ENCODE results near the gene KLHL6.

Gene KLHL6

DNA sequence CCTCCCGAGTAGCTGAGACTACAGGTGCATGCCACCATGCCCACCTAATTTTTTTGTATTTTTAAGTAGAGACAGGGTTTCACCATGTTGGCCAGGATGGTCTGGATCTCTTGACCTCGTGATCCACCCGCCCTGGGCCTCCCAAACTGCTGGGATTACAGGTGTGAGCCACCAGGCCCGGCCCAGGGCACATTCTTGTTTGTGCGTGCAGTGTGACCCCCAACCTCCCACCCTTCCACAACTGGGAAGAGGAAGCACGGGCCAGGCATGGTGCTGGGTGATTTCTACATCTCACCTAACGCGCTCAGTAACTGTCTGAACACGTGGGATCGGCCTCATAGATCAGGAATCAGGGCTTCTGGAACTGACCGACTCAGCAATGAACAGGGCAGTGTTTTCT is 48.0 kb downstream of the KLHL6 start:
- peaks cover 24% of the 10 kb centered on the region for H3K4me1 Mint-ChIP-seq
- DNase-seq (no peak), ATAC-seq (no peak)
- H3K27me3 Mint-ChIP-seq, result no peaks in the 10 kb centered on the region
- H3K9me3 Mint-ChIP-seq, result no peaks in the 10 kb centered on the region
- no peak overlapping the region for H3K27ac Mint-ChIP-seq
- no peak overlapping the region for H3K4me3 Mint-ChIP-seq

DNA sequence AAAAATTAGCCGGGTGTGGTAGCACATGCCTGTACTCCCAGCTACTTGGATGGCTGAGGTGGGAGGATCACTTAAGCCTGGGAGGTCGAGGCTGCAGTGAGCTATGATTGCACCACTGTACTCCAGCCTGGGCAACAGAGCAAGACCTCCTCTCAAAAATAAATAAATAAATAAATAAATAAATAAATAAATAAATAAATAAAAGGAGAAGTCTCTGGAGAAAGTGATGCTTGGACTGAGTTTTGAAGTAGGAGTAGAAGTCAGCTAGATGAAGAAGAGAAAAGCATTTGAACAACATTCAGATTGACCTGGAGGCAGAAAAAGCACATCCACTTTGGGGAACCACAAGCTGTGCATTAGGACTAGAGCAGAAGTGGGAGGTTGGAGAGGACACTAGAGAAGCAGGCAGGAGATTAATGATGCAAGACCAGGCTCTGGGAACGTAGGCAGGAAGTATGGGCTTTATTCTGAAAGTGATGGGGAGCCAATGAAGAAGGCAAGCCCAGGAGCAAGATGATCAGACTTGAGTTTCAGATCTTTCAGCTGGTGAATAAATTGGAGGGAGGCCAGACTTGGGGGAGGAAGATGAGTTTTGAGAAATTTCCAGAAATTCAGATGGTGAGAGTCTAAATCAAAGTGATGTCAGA is 48.7 kb downstream of the KLHL6 start:
- H3K9me3 Mint-ChIP-seq, result no peaks in the 10 kb centered on the region
- peak overlapping the region in 1 of 2 donors; percentile 59 for H3K27ac Mint-ChIP-seq
- DNase-seq (no peak), ATAC-seq (no peak)
- H3K4me3 Mint-ChIP-seq, result no peak overlapping the region
- no peaks in the 10 kb centered on the region for H3K27me3 Mint-ChIP-seq
- H3K4me1 Mint-ChIP-seq, result peaks cover 19% of the 10 kb centered on the region

GRCh38 chr3:183504597-183504996 is 50.9 kb downstream of the KLHL6 start:
- DNase-seq (no peak), ATAC-seq (no peak)
- Mint-ChIP-seq H3K9me3 (no peaks in the 10 kb centered on the region), H3K27me3 (no peaks in the 10 kb centered on the region), H3K27ac (peak overlapping the region in 1 of 2 donors; percentile 84), H3K4me1 (peaks cover 22% of the 10 kb centered on the region), H3K4me3 (no peak overlapping the region)

- H3K9me3 Mint-ChIP-seq, result no peaks in the 10 kb centered on the region
- no peak overlapping the region for H3K4me3 Mint-ChIP-seq
- no peaks in the 10 kb centered on the region for H3K27me3 Mint-ChIP-seq
- H3K27ac Mint-ChIP-seq, result peak overlapping the region; percentile 76 to 91
- H3K4me1 Mint-ChIP-seq, result peaks cover 22% of the 10 kb centered on the region
- ATAC-seq (no peak), DNase-seq (no peak)
Measured at GRCh38 chr3:183503746-183504145, 51.8 kb downstream of the KLHL6 start.

DNA sequence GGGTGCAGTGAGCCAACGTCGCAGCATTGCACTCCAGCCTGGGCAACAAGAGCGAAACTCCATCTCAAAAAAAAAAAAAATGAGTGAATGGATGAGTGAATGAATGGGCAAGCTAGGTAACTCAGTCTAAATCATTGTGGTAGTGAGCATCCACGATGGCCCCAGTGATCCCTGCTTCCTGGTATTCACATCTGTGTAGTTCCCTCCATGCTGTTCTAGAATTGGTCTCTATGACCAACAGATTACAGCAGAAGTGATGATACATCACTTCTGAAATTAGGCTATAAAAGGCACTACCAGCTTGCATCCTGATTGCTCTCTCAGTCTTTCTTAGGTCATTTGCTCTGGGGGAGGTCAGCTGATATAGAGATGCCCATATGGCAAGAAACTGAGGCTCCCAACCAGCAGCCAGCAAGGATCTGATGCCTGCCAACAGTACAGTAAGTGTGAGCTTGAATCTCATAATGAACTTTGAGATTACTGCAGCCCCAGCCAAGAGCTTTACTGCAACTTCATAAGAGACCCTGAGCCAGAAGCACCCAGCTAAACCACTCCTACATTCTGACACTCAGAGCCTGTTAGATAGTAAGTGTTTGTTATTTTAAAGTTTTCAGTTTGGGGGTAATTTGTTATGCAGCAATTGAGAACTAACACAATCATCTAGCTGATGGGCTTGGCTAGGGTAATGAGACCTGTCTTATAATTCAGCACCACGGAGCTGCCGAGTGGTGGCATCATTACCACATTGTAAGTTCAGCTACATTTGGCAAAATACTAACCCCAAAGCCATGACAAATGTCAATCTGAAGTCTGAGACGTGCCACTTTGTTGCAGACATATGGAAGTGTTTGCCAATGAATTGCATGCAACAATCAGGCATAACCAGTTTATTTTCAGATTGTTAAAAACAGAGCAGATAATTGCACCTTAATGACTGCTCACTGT is 53.0 kb downstream of the KLHL6 start:
- H3K9me3 Mint-ChIP-seq, result no peaks in the 10 kb centered on the region
- ATAC-seq (no peak), DNase-seq (no peak)
- H3K27ac Mint-ChIP-seq, result peak overlapping the region in 1 of 2 donors; percentile 49
- H3K27me3 Mint-ChIP-seq, result no peaks in the 10 kb centered on the region
- no peak overlapping the region for H3K4me3 Mint-ChIP-seq
- H3K4me1 Mint-ChIP-seq, result peaks cover 22% of the 10 kb centered on the region

- no peaks in the 10 kb centered on the region for H3K9me3 Mint-ChIP-seq
- H3K27me3 Mint-ChIP-seq, result no peaks in the 10 kb centered on the region
- DNase-seq (no peak), ATAC-seq (no peak)
- peak overlapping the region in 1 of 2 donors; percentile 35 for H3K27ac Mint-ChIP-seq
- H3K4me3 Mint-ChIP-seq, result no peak overlapping the region
- H3K4me1 Mint-ChIP-seq, result peaks cover 22% of the 10 kb centered on the region
Measured at GRCh38 chr3:183500981-183501704, 54.4 kb downstream of the KLHL6 start.

DNA sequence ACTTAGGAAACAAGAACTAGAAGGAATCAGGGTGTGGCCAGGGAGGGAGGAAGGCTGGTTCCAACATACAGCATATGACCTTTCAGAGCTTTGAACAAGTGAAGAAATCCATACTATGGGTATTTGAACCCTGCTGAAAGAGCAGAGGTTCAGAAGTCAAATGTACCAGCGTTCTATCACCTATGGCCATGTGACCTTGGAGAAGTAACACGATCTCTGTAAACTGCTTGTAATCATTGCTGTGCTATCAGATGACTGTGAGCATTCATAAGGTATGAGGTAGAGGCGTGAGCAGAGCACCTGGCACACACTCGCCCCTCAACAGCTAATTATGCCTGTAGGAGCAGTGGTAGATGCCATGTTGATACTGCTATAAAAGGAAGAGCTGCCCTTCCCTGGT is 55.2 kb downstream of the KLHL6 start:
- peaks cover 20% of the 10 kb centered on the region for H3K4me1 Mint-ChIP-seq
- DNase-seq, result no peak
- ATAC-seq, result no peak
- no peaks in the 10 kb centered on the region for H3K27me3 Mint-ChIP-seq
- H3K4me3 Mint-ChIP-seq, result no peak overlapping the region
- peak overlapping the region in 1 of 2 donors; percentile 24 for H3K27ac Mint-ChIP-seq
- no peaks in the 10 kb centered on the region for H3K9me3 Mint-ChIP-seq

GRCh38 chr3:183498634-183499033 is 56.9 kb downstream of the KLHL6 start:
- Mint-ChIP-seq H3K9me3 (no peaks in the 10 kb centered on the region), H3K27me3 (no peaks in the 10 kb centered on the region), H3K4me3 (no peak overlapping the region), H3K4me1 (peaks cover 10% of the 10 kb centered on the region), H3K27ac (peak overlapping the region in 1 of 2 donors; percentile 80)
- ATAC-seq (no peak), DNase-seq (no peak)

- H3K27me3 Mint-ChIP-seq, result no peaks in the 10 kb centered on the region
- DNase-seq (no peak), ATAC-seq (no peak)
- H3K4me1 Mint-ChIP-seq, result peaks cover 7% of the 10 kb centered on the region
- no peak overlapping the region for H3K4me3 Mint-ChIP-seq
- H3K27ac Mint-ChIP-seq, result no peak overlapping the region
- no peaks in the 10 kb centered on the region for H3K9me3 Mint-ChIP-seq
Measured at GRCh38 chr3:183497313-183497712, 58.2 kb downstream of the KLHL6 start.

DNA sequence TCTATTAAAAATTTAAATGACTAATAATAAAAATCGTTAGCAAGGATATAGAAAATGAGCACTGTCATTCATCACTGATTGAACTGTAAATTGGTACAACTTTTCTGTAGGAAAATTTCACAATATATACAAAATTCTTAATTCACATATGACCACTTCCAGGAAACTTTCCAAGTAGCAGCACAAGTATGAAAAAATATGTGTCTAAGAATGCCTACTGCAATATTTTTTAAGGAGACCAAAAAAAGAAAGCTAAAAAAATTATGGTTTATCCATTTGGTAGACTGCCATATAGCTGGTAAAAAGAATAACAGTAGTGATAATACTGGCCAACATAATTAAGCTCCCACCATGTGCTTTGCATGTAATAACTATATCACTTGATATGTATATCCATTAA is 59.2 kb downstream of the KLHL6 start:
- H3K27me3 Mint-ChIP-seq, result no peaks in the 10 kb centered on the region
- peaks cover 8% of the 10 kb centered on the region for H3K4me1 Mint-ChIP-seq
- H3K9me3 Mint-ChIP-seq, result no peaks in the 10 kb centered on the region
- no peak overlapping the region for H3K27ac Mint-ChIP-seq
- DNase-seq (no peak), ATAC-seq (no peak)
- no peak overlapping the region for H3K4me3 Mint-ChIP-seq

DNA sequence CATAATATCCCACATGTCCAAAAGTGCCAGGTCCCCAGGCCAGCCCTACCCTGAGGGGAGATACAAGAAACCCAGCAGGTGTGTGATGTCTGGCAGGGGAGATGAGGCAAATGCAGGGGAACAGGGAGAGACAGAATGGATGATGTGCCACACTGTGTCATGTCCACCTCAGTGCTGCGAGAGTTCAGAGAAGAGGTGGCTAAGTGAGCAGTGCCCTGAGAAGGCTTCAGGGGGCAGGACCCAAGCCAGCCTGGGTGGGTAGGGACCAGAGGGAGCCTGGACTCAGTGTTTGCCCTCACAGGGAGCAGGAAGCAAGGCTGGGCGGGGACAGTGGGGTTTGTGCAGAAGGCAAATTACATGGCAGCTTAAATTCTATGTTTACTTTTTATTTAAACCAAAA is 61.2 kb downstream of the KLHL6 start:
- H3K27me3 Mint-ChIP-seq, result no peaks in the 10 kb centered on the region
- peak overlapping the region in 1 of 2 donors; percentile 50 for H3K27ac Mint-ChIP-seq
- H3K4me3 Mint-ChIP-seq, result no peak overlapping the region
- H3K4me1 Mint-ChIP-seq, result peaks cover 12% of the 10 kb centered on the region
- DNase-seq (no peak), ATAC-seq (no peak)
- no peaks in the 10 kb centered on the region for H3K9me3 Mint-ChIP-seq

DNA sequence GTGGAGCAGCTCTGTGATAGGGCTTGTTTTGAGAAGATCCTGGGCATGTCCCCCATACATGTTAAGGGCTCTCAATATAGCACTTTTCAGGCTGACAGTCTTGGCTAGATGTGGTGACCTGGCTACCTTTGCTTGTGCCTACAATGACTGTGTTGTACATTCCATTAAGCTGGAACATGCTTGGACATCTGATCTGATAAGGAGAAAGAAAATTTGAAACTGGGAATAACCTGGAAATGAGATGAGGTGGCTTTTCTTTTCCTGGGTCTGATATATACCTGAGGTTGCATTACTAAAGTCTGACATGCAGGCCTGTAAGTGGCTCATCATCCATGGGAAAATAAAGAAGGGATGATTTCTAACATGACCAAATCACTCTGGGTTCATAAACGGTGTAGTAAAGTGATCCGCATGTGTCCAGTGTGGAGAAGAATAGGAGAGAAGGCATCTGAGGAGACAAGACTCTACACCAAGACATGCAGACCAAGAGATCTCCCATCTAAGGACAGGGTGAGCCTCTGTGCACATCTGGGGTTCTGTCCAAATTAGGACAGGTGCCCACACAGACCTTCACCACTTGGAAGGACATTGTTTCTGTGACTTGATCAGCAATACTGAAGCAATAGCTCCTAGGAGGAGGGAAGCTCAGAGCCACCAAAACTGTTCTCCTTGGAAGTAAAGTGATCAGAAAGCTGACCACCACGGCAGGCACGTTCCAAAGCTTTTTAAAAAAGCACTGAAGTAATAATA is 62.0 kb downstream of the KLHL6 start:
- H3K9me3 Mint-ChIP-seq, result no peaks in the 10 kb centered on the region
- peak overlapping the region in 1 of 2 donors; percentile 28 for H3K27ac Mint-ChIP-seq
- DNase-seq, result peak in 1 of 2 donors; percentile 3
- no peak for ATAC-seq
- H3K27me3 Mint-ChIP-seq, result no peaks in the 10 kb centered on the region
- peaks cover 12% of the 10 kb centered on the region for H3K4me1 Mint-ChIP-seq
- no peak overlapping the region for H3K4me3 Mint-ChIP-seq

- H3K4me1 Mint-ChIP-seq, result peaks cover 12% of the 10 kb centered on the region
- ATAC-seq (no peak), DNase-seq (no peak)
- no peak overlapping the region for H3K4me3 Mint-ChIP-seq
- H3K9me3 Mint-ChIP-seq, result no peaks in the 10 kb centered on the region
- H3K27ac Mint-ChIP-seq, result no peak overlapping the region
- H3K27me3 Mint-ChIP-seq, result no peaks in the 10 kb centered on the region
Measured at GRCh38 chr3:183492849-183493179, 62.7 kb downstream of the KLHL6 start.

GRCh38 chr3:183491923-183492848 is 63.3 kb downstream of the KLHL6 start:
- H3K27ac Mint-ChIP-seq, result peak overlapping the region in 1 of 2 donors; percentile 80
- H3K4me3 Mint-ChIP-seq, result no peak overlapping the region
- no peaks in the 10 kb centered on the region for H3K27me3 Mint-ChIP-seq
- DNase-seq (peak in 1 of 2 donors; percentile 4), ATAC-seq (no peak)
- H3K9me3 Mint-ChIP-seq, result no peaks in the 10 kb centered on the region
- peaks cover 12% of the 10 kb centered on the region for H3K4me1 Mint-ChIP-seq
